Suprapubic skin (tissue), 4 donors: ENCODE measurements around the gene MUC6.

ENCODE experiments used
- CTCF ChIP-seq, 2 donors: fragments of 200-600 bp in 1 of 2; fragments of 450-650 bp in 1 of 2; sonication (generic) in 1 of 2; IDR thresholded peaks; one replicate each; pipeline ENCODE4 v1.5.1; 2016 to 2019; ENCODE audit warnings: antibody characterized with exemption in 2 of 2, mild to moderate bottlenecking in 1 of 2, moderate library complexity in 1 of 2
- EP300 ChIP-seq: sonication (generic); formaldehyde crosslinking; IDR thresholded peaks from one replicate; pipeline ENCODE4 v1.6.1; 2017; ENCODE audit warnings: antibody characterized with exemption
- POLR2A ChIP-seq, 2 donors: fragments of 450-650 bp; IDR thresholded peaks; one replicate each; pipeline ENCODE4 v1.6.1; 2017; ENCODE audit warnings: antibody characterized with exemption in 2 of 2, mild to moderate bottlenecking in 2 of 2, moderate library complexity in 2 of 2
- POLR2AphosphoS5 ChIP-seq, 3 donors: sonication (generic); formaldehyde crosslinking; IDR thresholded peaks; one replicate each; pipeline ENCODE4 v1.6.1; 2017; ENCODE audit warnings: antibody characterized with exemption in 3 of 3

- TF ChIP-seq CTCF (IDR thresholded peaks at IDR 0.05): no peak
- TF ChIP-seq POLR2AphosphoS5 (IDR thresholded peaks at IDR 0.05): no peak
- TF ChIP-seq POLR2A (IDR thresholded peaks at IDR 0.05): no peak
- no peak for TF ChIP-seq EP300
These were observed 21.5 kb downstream of the MUC6 start for GRCh38 chr11:1015064-1015463.
